ENCODE measurements around the gene SESTD1. TPM values are rescaled to one million over a fixed set of nuclear protein-coding genes. Genes with fewer than 3 reads are reported as not detected.
"Not testable (repeated sequence)": the region's sequence is repeated elsewhere in the genome, so short reads cannot be mapped to it uniquely, and the experiment has no call there.

Gene SESTD1
- total RNA-seq, 2 experiments from 2014 or later, result 3.2 to 21.4 TPM

DNA sequence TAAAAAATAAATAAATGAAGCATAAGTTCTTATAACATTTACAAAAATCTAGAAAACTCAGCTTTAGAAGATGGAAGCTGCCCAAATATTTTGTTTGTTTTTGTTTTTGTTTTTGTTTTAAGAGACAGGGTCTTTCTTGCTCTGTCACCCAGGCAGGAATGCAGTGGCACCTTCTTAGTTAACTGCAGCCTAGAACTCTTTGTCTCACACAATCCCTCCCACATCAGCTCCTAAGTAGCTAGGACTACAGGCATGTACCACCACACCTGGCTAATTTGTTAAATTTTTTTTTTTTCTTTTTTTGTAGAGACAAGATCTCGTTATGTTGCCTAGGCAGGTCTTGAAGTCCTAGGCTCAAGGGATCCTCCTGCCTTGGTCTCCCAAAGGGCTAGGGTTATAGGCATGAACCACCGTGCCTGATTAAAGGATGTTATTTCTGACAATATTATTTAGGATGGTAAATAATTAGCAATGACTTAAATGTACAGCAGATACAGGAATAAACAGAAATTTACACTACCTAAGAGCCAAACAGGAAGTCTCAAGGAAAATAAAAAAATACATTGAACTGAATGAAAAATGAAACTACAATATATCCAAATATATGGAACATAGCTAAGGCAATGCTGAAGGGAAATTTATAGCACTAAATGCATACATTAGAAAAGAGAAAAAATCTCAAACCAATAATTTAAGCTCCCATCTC is 17.2 kb downstream of the SESTD1 start:
- Histone ChIP-seq H3K4me2 (ENCODE audit: low read length) (peak overlapping the region; percentile 42; the same call in 1 of the 2 replicates), H3K4me3 (ENCODE audit: low read depth, low read length, poor library complexity, severe bottlenecking) (no peak overlapping the region), H3K36me3 (ENCODE audit: insufficient read depth, low read length) (no peaks in the 10 kb centered on the region), H3K4me1 (ENCODE audit: insufficient read depth, low read length, poor library complexity, severe bottlenecking) (peaks cover 28% of the 10 kb centered on the region), H3K9me2 (ENCODE audit: insufficient read depth, low read length) (no peaks in the 10 kb centered on the region), H3K79me2 (ENCODE audit: insufficient read depth, low read depth, low read length) (peaks cover 4% of the 10 kb centered on the region; the same call in 1 of the 2 replicates), H2AFZ (ENCODE audit: low read length) (peak overlapping the region; percentile 60; the same call in 1 of the 2 replicates), H3K9me3 (ENCODE audit: low read length) (no peaks in the 10 kb centered on the region; the same call in 1 of the 2 replicates), H3K27ac (ENCODE audit: low read depth, low read length, poor library complexity, severe bottlenecking) (no peak overlapping the region), H4K20me1 (ENCODE audit: insufficient read depth, low read length) (no peaks in the 10 kb centered on the region)
- ChIA-PET POLR2A (interaction anchor here (0.7 kb wide), 3 partner anchors 152 to 950 kb away, joined by 3 read pairs; partner anchors contain the start of gene CCDC141), CTCF (ENCODE audit: unreplicated experiment) (no interaction called here)
- no peak for TF ChIP-seq EZH2phosphoT487 (IDR thresholded peaks at IDR 0.05; ENCODE audit: borderline replicate concordance, low read depth, low read length)
- TF ChIP-seq, protein P1, sequence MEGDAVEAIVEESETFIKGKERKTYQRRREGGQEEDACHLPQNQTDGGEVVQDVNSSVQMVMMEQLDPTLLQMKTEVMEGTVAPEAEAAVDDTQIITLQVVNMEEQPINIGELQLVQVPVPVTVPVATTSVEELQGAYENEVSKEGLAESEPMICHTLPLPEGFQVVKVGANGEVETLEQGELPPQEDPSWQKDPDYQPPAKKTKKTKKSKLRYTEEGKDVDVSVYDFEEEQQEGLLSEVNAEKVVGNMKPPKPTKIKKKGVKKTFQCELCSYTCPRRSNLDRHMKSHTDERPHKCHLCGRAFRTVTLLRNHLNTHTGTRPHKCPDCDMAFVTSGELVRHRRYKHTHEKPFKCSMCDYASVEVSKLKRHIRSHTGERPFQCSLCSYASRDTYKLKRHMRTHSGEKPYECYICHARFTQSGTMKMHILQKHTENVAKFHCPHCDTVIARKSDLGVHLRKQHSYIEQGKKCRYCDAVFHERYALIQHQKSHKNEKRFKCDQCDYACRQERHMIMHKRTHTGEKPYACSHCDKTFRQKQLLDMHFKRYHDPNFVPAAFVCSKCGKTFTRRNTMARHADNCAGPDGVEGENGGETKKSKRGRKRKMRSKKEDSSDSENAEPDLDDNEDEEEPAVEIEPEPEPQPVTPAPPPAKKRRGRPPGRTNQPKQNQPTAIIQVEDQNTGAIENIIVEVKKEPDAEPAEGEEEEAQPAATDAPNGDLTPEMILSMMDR (conservative IDR thresholded peaks at IDR 0.05; ENCODE audit: low read length), result no peak
- BruUV-seq (replicated peaks), result no TSS peak
- intact Hi-C loops (cut with micrococcal nuclease; ENCODE audit: unreplicated experiment), result no loop called here
- DNase-seq (ENCODE audit: low spot score), result no peak

DNA sequence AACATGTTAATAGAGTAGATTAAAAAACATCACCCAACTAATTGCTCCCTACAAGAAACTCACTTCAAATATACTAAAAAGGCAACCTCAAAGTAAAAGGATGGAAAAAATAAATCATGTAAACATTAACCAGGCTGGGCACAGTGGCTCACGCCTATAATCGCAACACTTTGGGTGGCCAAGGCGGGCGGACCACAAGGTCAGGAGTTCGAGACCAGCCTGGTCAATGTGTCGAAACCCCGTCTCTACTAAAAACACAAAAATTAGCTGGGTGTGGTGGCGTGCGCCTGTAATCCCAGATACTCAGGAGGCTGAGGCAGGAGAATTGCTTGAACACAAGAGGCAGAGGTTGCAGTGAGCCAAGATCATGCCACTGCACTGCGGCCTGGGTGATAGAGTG is 18.8 kb downstream of the SESTD1 start:
- intact Hi-C loops (cut with micrococcal nuclease; ENCODE audit: unreplicated experiment); H3K9me3 ChIP-seq (ENCODE audit: low read length); H3K4me3 ChIP-seq (ENCODE audit: low read depth, low read length, poor library complexity, severe bottlenecking); DNase-seq (ENCODE audit: low spot score); H2AFZ ChIP-seq (ENCODE audit: low read length); H3K36me3 ChIP-seq (ENCODE audit: insufficient read depth, low read length); H3K9me2 ChIP-seq (ENCODE audit: insufficient read depth, low read length); H3K4me2 ChIP-seq (ENCODE audit: low read length); H3K27ac ChIP-seq (ENCODE audit: low read depth, low read length, poor library complexity, severe bottlenecking); CTCF ChIA-PET (ENCODE audit: unreplicated experiment); H3K79me2 ChIP-seq (ENCODE audit: insufficient read depth, low read depth, low read length); H4K20me1 ChIP-seq (ENCODE audit: insufficient read depth, low read length); BruUV-seq (replicated peaks): not testable (repeated sequence)
- POLR2A ChIA-PET, result interaction anchor here (0.7 kb wide), 2 partner anchors 10 to 17 kb away, joined by 3 to 7 read pairs; no protein-coding TSS in a partner anchor
- H3K4me1 ChIP-seq (ENCODE audit: insufficient read depth, low read length, poor library complexity, severe bottlenecking), result peaks cover 15% of the 10 kb centered on the region

DNA sequence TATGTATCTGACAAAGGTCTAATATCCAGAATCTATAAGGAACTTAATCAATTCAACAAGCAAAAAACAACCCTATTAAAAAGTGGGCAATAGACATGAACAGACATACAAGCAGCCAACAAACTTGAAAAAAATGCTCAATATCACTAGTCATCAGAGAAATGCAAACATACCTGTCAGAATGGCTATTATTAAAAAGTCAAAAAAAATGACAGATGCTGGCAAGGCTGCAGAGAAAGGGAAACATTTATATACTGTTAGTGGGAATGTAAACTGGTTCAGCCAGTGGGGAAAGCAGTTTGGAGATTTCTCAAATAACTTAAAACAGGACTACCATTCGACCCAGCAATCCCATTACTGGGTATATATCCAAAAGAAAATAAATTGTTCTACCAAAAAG is 21.6 kb downstream of the SESTD1 start:
- no peaks in the 10 kb centered on the region for H3K4me1 ChIP-seq (ENCODE audit: insufficient read depth, low read length, poor library complexity, severe bottlenecking)
- H4K20me1 ChIP-seq (ENCODE audit: insufficient read depth, low read length), result no peaks in the 10 kb centered on the region
- H3K9me3 ChIP-seq (ENCODE audit: low read length), result no peaks in the 10 kb centered on the region
- intact Hi-C loops (cut with micrococcal nuclease; ENCODE audit: unreplicated experiment), result no loop called here
- BruUV-seq (replicated peaks), result no TSS peak
- CTCF ChIA-PET (ENCODE audit: unreplicated experiment), result no interaction called here
- no peak for DNase-seq (ENCODE audit: low spot score)
- POLR2A ChIA-PET, result interaction anchor here (0.7 kb wide), 1 partner anchor 60 kb away, joined by 3 read pairs; no protein-coding TSS in a partner anchor
- H3K27ac ChIP-seq (ENCODE audit: low read depth, low read length, poor library complexity, severe bottlenecking), result no peak overlapping the region
- H3K79me2 ChIP-seq (ENCODE audit: insufficient read depth, low read depth, low read length), result peaks cover 4% of the 10 kb centered on the region; the same call in 1 of the 2 replicates
- no peaks in the 10 kb centered on the region for H3K9me2 ChIP-seq (ENCODE audit: insufficient read depth, low read length)
- no peak for TF ChIP-seq EZH2phosphoT487 (IDR thresholded peaks at IDR 0.05; ENCODE audit: borderline replicate concordance, low read depth, low read length)
- no peak overlapping the region for H3K4me2 ChIP-seq (ENCODE audit: low read length)
- no peak overlapping the region for H3K4me3 ChIP-seq (ENCODE audit: low read depth, low read length, poor library complexity, severe bottlenecking)
- no peak overlapping the region for H2AFZ ChIP-seq (ENCODE audit: low read length)
- H3K36me3 ChIP-seq (ENCODE audit: insufficient read depth, low read length), result no peaks in the 10 kb centered on the region
